SH-SY5Y (cell line): ENCODE results near the gene CBLIF.

ENCODE experiments used
- GATA2 ChIP-seq: IDR thresholded peaks from 2 replicates; pipeline ENCODE4 v1.6.1; 2011; ENCODE audit warnings: mild to moderate bottlenecking, low read depth, low read length
- GATA3 ChIP-seq: IDR thresholded peaks from 2 replicates; pipeline ENCODE4 v1.6.1; 2011; ENCODE audit warnings: low read depth, mild to moderate bottlenecking, low read length, moderate library complexity

DNA sequence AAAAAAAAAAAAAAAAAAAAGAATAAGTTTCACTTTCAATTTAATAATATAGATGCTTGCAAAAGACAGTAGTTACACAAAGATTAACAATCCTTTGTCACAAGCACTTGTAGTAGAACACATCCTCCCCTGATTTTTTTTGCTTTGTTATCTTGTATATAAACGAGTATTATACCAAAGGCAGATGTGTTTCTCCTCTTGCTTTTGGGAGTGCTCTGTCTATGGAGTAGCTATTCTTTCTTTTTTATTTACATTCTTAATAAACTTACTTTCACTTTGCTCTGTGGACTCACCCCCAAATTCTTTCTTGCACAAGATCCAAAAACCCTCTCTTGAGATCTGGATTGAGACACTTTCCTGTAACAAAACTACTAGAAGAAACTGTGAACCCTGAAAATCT is 31.3 kb downstream of the CBLIF start:
- TF ChIP-seq GATA2 (no peak), GATA3 (no peak)
